H9 (cell line): Measurements from ENCODE around the gene COL4A1. TPM values are rescaled to one million over a fixed set of nuclear protein-coding genes. Genes with fewer than 3 reads are reported as not detected.

Experiments
- DNase-seq: peaks from one replicate; pipeline ENCODE4 v3.0.0-alpha.2; 2017
- H2AFZ ChIP-seq: one replicate; pipeline ENCODE4 v1.6.1; 2013; ENCODE audit warnings: mild to moderate bottlenecking, low read length, control low read depth, moderate library complexity
- H2AK5ac ChIP-seq: 2 replicates; pipeline ENCODE4 v1.6.1; 2013; ENCODE audit warnings: low read length, control low read depth, mixed read lengths; ENCODE audit not compliant: insufficient read length
- H2BK120ac ChIP-seq: one replicate; pipeline ENCODE4 v1.6.1; 2013; ENCODE audit warnings: low read depth, mild to moderate bottlenecking, low read length, control low read depth, inconsistent platforms; ENCODE audit not compliant: poor library complexity, severe bottlenecking
- H2BK12ac ChIP-seq: 2 replicates; pipeline ENCODE4 v1.6.1; 2013; ENCODE audit warnings: low read length, control low read depth, mixed read lengths, low read depth; ENCODE audit not compliant: insufficient read length
- H2BK15ac ChIP-seq: 2 replicates; pipeline ENCODE4 v1.6.1; 2013; ENCODE audit warnings: low read depth, low read length, control low read depth
- H2BK20ac ChIP-seq: one replicate; pipeline ENCODE4 v1.6.1; 2013; ENCODE audit warnings: low read depth, mild to moderate bottlenecking, low read length, control low read depth, inconsistent platforms; ENCODE audit not compliant: poor library complexity, severe bottlenecking
- H2BK5ac ChIP-seq: 2 replicates; pipeline ENCODE4 v1.6.1; 2013; ENCODE audit warnings: low read length, control low read depth, mixed read lengths; ENCODE audit not compliant: insufficient read length
- H3K14ac ChIP-seq: 2 replicates; pipeline ENCODE4 v1.6.1; 2013; ENCODE audit warnings: low read length, control low read depth; ENCODE audit not compliant: insufficient read depth
- H3K18ac ChIP-seq: 2 replicates; pipeline ENCODE4 v1.6.1; 2013; ENCODE audit warnings: low read depth, mild to moderate bottlenecking, mixed read lengths, low read length, control low read depth; ENCODE audit not compliant: insufficient read length
- H3K23ac ChIP-seq: 2 replicates; pipeline ENCODE4 v1.6.1; 2013; ENCODE audit warnings: low read length, control low read depth, mixed read lengths, low read depth; ENCODE audit not compliant: insufficient read length
- H3K23me2 ChIP-seq: 2 replicates; pipeline ENCODE4 v1.6.1; 2013; ENCODE audit warnings: low read depth, mild to moderate bottlenecking, mixed read lengths, low read length, control low read depth; ENCODE audit not compliant: insufficient read length, poor library complexity, severe bottlenecking
- H3K27ac ChIP-seq: 2 replicates; pipeline ENCODE4 v1.5.1; 2013; ENCODE audit warnings: low read length, control low read depth, mixed read lengths, low read depth; ENCODE audit not compliant: insufficient read length
- H3K27me3 ChIP-seq: 2 replicates; pipeline ENCODE4 v1.6.1; 2013; ENCODE audit warnings: low read length, control low read depth, inconsistent platforms; ENCODE audit not compliant: insufficient read depth
- H3K4ac ChIP-seq: 2 replicates; pipeline ENCODE4 v1.6.1; 2013; ENCODE audit warnings: low read depth, mild to moderate bottlenecking, control low read depth, inconsistent platforms, low read length, moderate library complexity
- H3K4me1 ChIP-seq: 2 replicates; pipeline ENCODE4 v1.6.1; 2013; ENCODE audit warnings: low read length, control low read depth, inconsistent platforms; ENCODE audit not compliant: insufficient read depth
- H3K4me2 ChIP-seq: 2 replicates; pipeline ENCODE4 v1.6.1; 2013; ENCODE audit warnings: low read length, control low read depth, mixed read lengths; ENCODE audit not compliant: insufficient read length, insufficient read depth
- H3K56ac ChIP-seq: 2 replicates; pipeline ENCODE4 v1.6.1; 2013; ENCODE audit warnings: low read depth, mild to moderate bottlenecking, mixed read lengths, low read length, control low read depth; ENCODE audit not compliant: insufficient read length
- H3K79me1 ChIP-seq: 2 replicates; pipeline ENCODE4 v1.6.1; 2013; ENCODE audit warnings: low read depth, mild to moderate bottlenecking, moderate library complexity, low read length, control low read depth, inconsistent platforms; ENCODE audit not compliant: insufficient read depth, poor library complexity, severe bottlenecking
- H3K79me2 ChIP-seq: 2 replicates; pipeline ENCODE4 v1.6.1; 2013; ENCODE audit warnings: low read length, control low read depth, inconsistent platforms; ENCODE audit not compliant: insufficient read depth
- H3K9ac ChIP-seq: 2 replicates; pipeline ENCODE4 v1.6.1; 2013; ENCODE audit warnings: low read length, control low read depth, mixed read lengths; ENCODE audit not compliant: insufficient read length; ENCODE audit errors: extremely low read depth
- H3K9me3 ChIP-seq: one replicate; pipeline ENCODE4 v1.6.1; 2013; ENCODE audit warnings: low read depth, low read length, inconsistent platforms; ENCODE audit not compliant: control insufficient read depth
- H3T11ph ChIP-seq: one replicate; pipeline ENCODE4 v1.6.1; 2013; ENCODE audit warnings: mild to moderate bottlenecking, low read length, control low read depth, inconsistent platforms
- H4K20me1 ChIP-seq: one replicate; pipeline ENCODE4 v1.6.1; 2013; ENCODE audit not compliant: control insufficient read depth, insufficient read length, insufficient read depth
- H4K5ac ChIP-seq: 2 replicates; pipeline ENCODE4 v1.6.1; 2013; ENCODE audit warnings: low read depth, mild to moderate bottlenecking, mixed read lengths, low read length, control low read depth; ENCODE audit not compliant: insufficient read length
- H4K8ac ChIP-seq: replicated peaks from 2 replicates; pipeline ENCODE4 v1.6.1; 2013; ENCODE audit warnings: low read length, control low read depth, mixed read lengths, low read depth; ENCODE audit not compliant: insufficient read length
- H4K91ac ChIP-seq: 2 replicates; pipeline ENCODE4 v1.6.1; 2013; ENCODE audit warnings: low read depth, mild to moderate bottlenecking, moderate library complexity, mixed read lengths, low read length, control low read depth; ENCODE audit not compliant: insufficient read length
- H3K27ac Mint-ChIP-seq, 3 experiments: 2 replicates in 2 of 3; 3 replicates in 1 of 3; pipeline ENCODE4 v1.8.0; 2020 to 2021; ENCODE audit warnings: mixed read lengths in 3 of 3, mild to moderate bottlenecking in 1 of 3, moderate library complexity in 1 of 3
- H3K27me3 Mint-ChIP-seq: 2 replicates; pipeline ENCODE4 v1.8.0; 2021; ENCODE audit warnings: low read depth, mild to moderate bottlenecking, moderate library complexity, mixed read lengths
- H3K36me3 Mint-ChIP-seq, 3 experiments: 2 replicates in 2 of 3; 3 replicates in 1 of 3; pipeline ENCODE4 v1.8.0; 2020 to 2021; ENCODE audit warnings: low read depth in 3 of 3, mixed read lengths in 3 of 3; ENCODE audit not compliant: insufficient read depth in 1 of 3
- H3K4me1 Mint-ChIP-seq, 2 experiments: 2 replicates each; pipeline ENCODE4 v1.8.0; 2020; ENCODE audit warnings: mixed read lengths in 2 of 2
- H3K4me3 Mint-ChIP-seq, 2 experiments: 2 replicates in 1 of 2; 3 replicates in 1 of 2; pipeline ENCODE4 v1.8.0; 2020 to 2021; ENCODE audit warnings: mild to moderate bottlenecking in 2 of 2, mixed read lengths in 2 of 2, moderate library complexity in 1 of 2
- H3K9me3 Mint-ChIP-seq, 2 experiments: 2 replicates in 1 of 2; 3 replicates in 1 of 2; pipeline ENCODE4 v1.8.0; 2020; ENCODE audit warnings: mild to moderate bottlenecking in 2 of 2, mixed read lengths in 2 of 2, moderate library complexity in 1 of 2
- CTCF ChIP-seq: fragments of 200-600 bp; sonication (generic); conservative IDR thresholded peaks from 3 replicates; pipeline ENCODE4 v1.8.0; 2021; ENCODE audit warnings: antibody characterized with exemption, mild to moderate bottlenecking
- WGBS: extraction: QIAGEN DNeasy Blood & Tissue Kit; methylation state at CpG from one replicate; pipeline ENCODE4 v1.1.7; 2013; ENCODE audit warnings: missing lambda C conversion rate, low lambda C conversion rate, mixed read lengths; ENCODE audit not compliant: insufficient read length; ENCODE audit errors: extremely low coverage; 5-methylcytosine and 5-hydroxymethylcytosine counted together
- total RNA-seq: library from RNA; stranded (reverse); gene quantifications from 2 replicates; pipeline ENCODE4 v1.2.1, GENCODE V29; 2021

Gene COL4A1
- total RNA-seq, 1 experiment from 2014 or later: 73.1 TPM

- Histone ChIP-seq H3K4ac (no peak overlapping the region), H3K4me2 (no peak overlapping the region), H3K79me1 (no peaks in the 10 kb centered on the region), H3K79me2 (no peaks in the 10 kb centered on the region), H3K9ac (no peak overlapping the region), H3K23me2 (peaks cover 11% of the 10 kb centered on the region), H3K4me1 (peaks cover 4% of the 10 kb centered on the region; the same call in 1 of the 2 replicates), H2BK5ac (no peak overlapping the region), H2AK5ac (no peak overlapping the region), H3K18ac (no peak overlapping the region), H2BK20ac (no peak overlapping the region), H3K56ac (no peak overlapping the region), H3K27me3 (no peaks in the 10 kb centered on the region; the same call in 1 of the 2 replicates), H4K5ac (no peak overlapping the region), H3K23ac (no peak overlapping the region), H4K8ac (no peak overlapping the region), H4K20me1 (no peaks in the 10 kb centered on the region), H3K14ac (no peak overlapping the region), H2AFZ (no peak overlapping the region), H3T11ph (no peak overlapping the region), H2BK12ac (no peak overlapping the region), H3K27ac (no peak overlapping the region), H2BK120ac (no peak overlapping the region), H3K9me3 (no peaks in the 10 kb centered on the region), H2BK15ac (no peak overlapping the region), H4K91ac (no peak overlapping the region)
- no peak overlapping the region for H3K4me3 Mint-ChIP-seq
- H3K27ac Mint-ChIP-seq: no peak overlapping the region
- H3K4me1 Mint-ChIP-seq: peaks cover 25 to 29% of the 10 kb centered on the region in 2 experiments
- H3K9me3 Mint-ChIP-seq: no peaks in the 10 kb centered on the region
- no CpG with 5 or more reads among the region's 3 CpGs for WGBS
- no peak for TF ChIP-seq CTCF
- H3K36me3 Mint-ChIP-seq: no peaks in the 10 kb centered on the region
- peaks cover 32% of the 10 kb centered on the region for H3K27me3 Mint-ChIP-seq
- no peak for DNase-seq
These were observed 166.9 kb downstream of the COL4A1 start for GRCh38 chr13:110140099-110140498.
